ENCODE measurements around the gene MUC6. TPM values are rescaled to one million over a fixed set of nuclear protein-coding genes. Genes with fewer than 3 reads are reported as not detected.

Gene MUC6
- polyA plus RNA-seq, 1 of the 3 experiments (the other 2 are of a cell fraction) = not detected

DNA sequence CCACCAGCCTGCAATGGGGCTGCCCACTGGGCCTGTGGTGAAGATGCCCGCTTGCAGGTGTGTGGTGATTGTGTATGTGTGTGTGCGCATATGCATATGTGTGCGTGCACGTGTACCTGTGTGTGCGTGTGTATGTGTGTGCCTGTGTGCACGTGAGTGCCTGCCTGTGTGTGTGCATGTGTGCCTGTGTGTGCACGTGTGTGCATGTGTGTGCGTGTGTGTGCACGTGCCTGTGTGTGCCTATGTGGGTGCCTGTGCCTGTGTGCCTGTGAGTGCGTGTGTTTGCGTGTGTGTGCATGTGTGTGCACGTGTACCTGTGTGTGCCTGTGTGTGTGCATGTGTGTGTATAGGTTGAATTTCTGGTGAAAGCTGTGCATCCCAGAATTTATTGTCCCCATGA is 2.4 kb upstream of the MUC6 start:
- TF ChIP-seq FOXM1 (IDR thresholded peaks at IDR 0.05; ENCODE audit: low read depth) (no peak), MEF2A (IDR thresholded peaks at IDR 0.05; ENCODE audit: borderline replicate concordance, low read depth) (no peak), FOXJ3 (CRISPR knock-in tag; IDR thresholded peaks at IDR 0.05) (no peak), IRF3 (IDR thresholded peaks at IDR 0.05; ENCODE audit: low read depth, low read length) (no peak), JUND (IDR thresholded peaks at IDR 0.05) (no peak), RFX5 (IDR thresholded peaks at IDR 0.05; ENCODE audit: low read length) (no peak), GABPA (IDR thresholded peaks at IDR 0.05; ENCODE audit: low read depth) (no peak), ELF1 (IDR thresholded peaks at IDR 0.05) (no peak), MXI1 (IDR thresholded peaks at IDR 0.05; ENCODE audit: low read depth, low read length) (no peak), RCOR1 (IDR thresholded peaks at IDR 0.05; ENCODE audit: low read length) (no peak), NRF1 (IDR thresholded peaks at IDR 0.05; ENCODE audit: low read depth, low read length) (no peak)
- TF ChIP-seq, protein P1, sequence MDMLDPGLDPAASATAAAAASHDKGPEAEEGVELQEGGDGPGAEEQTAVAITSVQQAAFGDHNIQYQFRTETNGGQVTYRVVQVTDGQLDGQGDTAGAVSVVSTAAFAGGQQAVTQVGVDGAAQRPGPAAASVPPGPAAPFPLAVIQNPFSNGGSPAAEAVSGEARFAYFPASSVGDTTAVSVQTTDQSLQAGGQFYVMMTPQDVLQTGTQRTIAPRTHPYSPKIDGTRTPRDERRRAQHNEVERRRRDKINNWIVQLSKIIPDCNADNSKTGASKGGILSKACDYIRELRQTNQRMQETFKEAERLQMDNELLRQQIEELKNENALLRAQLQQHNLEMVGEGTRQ (IDR thresholded peaks at IDR 0.05; ENCODE audit: borderline replicate concordance, low read depth, low read length) = no peak
- no peaks in the 10 kb centered on the region for H3K9me3 ChIP-seq
- 78% methylated on average over 11 of the region's 12 CpGs for WGBS (ENCODE audit: low lambda C conversion rate)
- no peaks in the 10 kb centered on the region for H3K79me2 ChIP-seq (ENCODE audit: insufficient read depth)
- H3K27me3 ChIP-seq (ENCODE audit: insufficient read depth) = no peaks in the 10 kb centered on the region
- no peak overlapping the region for H3K27ac ChIP-seq (ENCODE audit: low read depth in 2 of 2, low read length in 1 of 2)
- H4K20me1 ChIP-seq (ENCODE audit: insufficient read depth) = no peaks in the 10 kb centered on the region
- H3K36me3 ChIP-seq (replicated peaks in 1 of 2; ENCODE audit: control insufficient read depth in 1 of 2, insufficient read depth in 2 of 2, low read length in 1 of 2) = no peaks in the 10 kb centered on the region
- no peak overlapping the region for H3K4me2 ChIP-seq
- H3K9ac ChIP-seq = no peak overlapping the region
- H3F3A ChIP-seq (replicated peaks; ENCODE audit: insufficient read depth) = no peaks in the 10 kb centered on the region
- peaks cover 0 to 7% of the 10 kb centered on the region in 2 experiments; a peak in 1 of 4 replicates for H3K4me1 ChIP-seq (ENCODE audit: control insufficient read depth in 1 of 2, insufficient read depth in 2 of 2, low read depth in 1 of 2, low read length in 1 of 2)
- ChIA-PET POLR2A (no interaction called here), CTCF (interaction anchor here (3.5 kb wide), 1 partner anchor 12 kb away, joined by 22 read pairs; no protein-coding TSS in a partner anchor)
- H3K4me3 ChIP-seq (ENCODE audit: low read depth in 2 of 2, low read length in 1 of 2) = no peak overlapping the region
- H2AFZ ChIP-seq (ENCODE audit: low read depth) = no peak overlapping the region
- DNase-seq = no peak
- no peaks in the 10 kb centered on the region for H3K9me2 ChIP-seq

- DNase-seq = no peak
- Histone ChIP-seq H3K4me1 (ENCODE audit: control insufficient read depth in 1 of 2, insufficient read depth in 2 of 2, low read depth in 1 of 2, low read length in 1 of 2) (peaks cover 0 to 7% of the 10 kb centered on the region in 2 experiments; a peak in 1 of 4 replicates), H3K79me2 (ENCODE audit: insufficient read depth) (no peaks in the 10 kb centered on the region), H2AFZ (ENCODE audit: low read depth) (no peak overlapping the region), H3K9me2 (no peaks in the 10 kb centered on the region), H3K9ac (no peak overlapping the region), H4K20me1 (ENCODE audit: insufficient read depth) (no peaks in the 10 kb centered on the region), H3K4me2 (no peak overlapping the region), H3K9me3 (no peaks in the 10 kb centered on the region), H3K4me3 (ENCODE audit: low read depth in 2 of 2, low read length in 1 of 2) (no peak overlapping the region), H3K27me3 (ENCODE audit: insufficient read depth) (no peaks in the 10 kb centered on the region), H3F3A (replicated peaks; ENCODE audit: insufficient read depth) (no peaks in the 10 kb centered on the region), H3K27ac (ENCODE audit: low read depth in 2 of 2, low read length in 1 of 2) (no peak overlapping the region), H3K36me3 (replicated peaks in 1 of 2; ENCODE audit: control insufficient read depth in 1 of 2, insufficient read depth in 2 of 2, low read length in 1 of 2) (no peaks in the 10 kb centered on the region)
- TF ChIP-seq CHD2 (IDR thresholded peaks at IDR 0.05; ENCODE audit: low read length, partially characterized antibody) (no peak), RCOR1 (IDR thresholded peaks at IDR 0.05; ENCODE audit: low read length) (no peak), ELF1 (IDR thresholded peaks at IDR 0.05) (no peak), SIN3A (IDR thresholded peaks at IDR 0.05; ENCODE audit: borderline replicate concordance, low read depth, low read length) (no peak)
- ChIA-PET POLR2A (no interaction called here), CTCF (interaction anchor here (3.5 kb wide), 1 partner anchor 12 kb away, joined by 22 read pairs; no protein-coding TSS in a partner anchor)
- 67% methylated on average over 3 of the region's 10 CpGs for WGBS (ENCODE audit: low lambda C conversion rate)
Measured at GRCh38 chr11:1038361-1038760, 1.8 kb upstream of the MUC6 start.

Data from SK-N-SH (cell line).